Natural killer cell (primary cell): ENCODE measurements around the gene PLCH2. TPM values are rescaled to one million over a fixed set of nuclear protein-coding genes. Genes with fewer than 3 reads are reported as not detected.

Experiments used
- ATAC-seq, 3 donors: fragments of 150-1000 bp in 2 of 3; fragments of 200-7000 bp in 1 of 3; cut with Tn5 transposase; 1 replicate in 1 of 3; 2 replicates in 2 of 3; pipeline ENCODE4 v1.10.0; 2021; ENCODE audit warnings: mild to moderate bottlenecking in 2 of 3, moderate library complexity in 2 of 3
- DNase-seq, 2 donors: peaks; one replicate each; pipeline versions ENCODE4 v3.0.0 to v3.0.0-alpha.2; 2013 to 2021; ENCODE audit warnings: mixed read lengths in 1 of 2
- H3K27ac ChIP-seq: one replicate; pipeline ENCODE4 v1.5.1; 2013; ENCODE audit warnings: mild to moderate bottlenecking, low read length
- H3K27me3 ChIP-seq: one replicate; pipeline ENCODE4 v1.6.1; 2013; ENCODE audit warnings: low read length; ENCODE audit not compliant: control insufficient read depth, insufficient read depth
- H3K36me3 ChIP-seq: one replicate; pipeline ENCODE4 v1.6.1; 2013; ENCODE audit warnings: low read length; ENCODE audit not compliant: control insufficient read depth, insufficient read depth
- H3K4me1 ChIP-seq: one replicate; pipeline ENCODE4 v1.6.1; 2013; ENCODE audit warnings: low read length; ENCODE audit not compliant: control insufficient read depth, insufficient read depth
- H3K4me3 ChIP-seq: one replicate; pipeline ENCODE4 v1.5.1; 2013; ENCODE audit warnings: low read length
- H3K9me3 ChIP-seq: one replicate; pipeline ENCODE4 v1.6.1; 2013; ENCODE audit warnings: low read length; ENCODE audit not compliant: control insufficient read depth, insufficient read depth
- H3K27ac Mint-ChIP-seq, 2 donors: one replicate each; pipeline ENCODE4 v1.8.0; 2022; ENCODE audit warnings: mild to moderate bottlenecking in 2 of 2, mixed read lengths in 2 of 2, moderate library complexity in 1 of 2
- H3K27me3 Mint-ChIP-seq, 2 donors: one replicate each; pipeline ENCODE4 v1.8.0; 2022; ENCODE audit warnings: low read depth in 2 of 2, mixed read lengths in 2 of 2
- H3K36me3 Mint-ChIP-seq: one replicate; pipeline ENCODE4 v1.8.0; 2022; ENCODE audit warnings: mixed read lengths
- H3K4me1 Mint-ChIP-seq, 2 donors: one replicate each; pipeline ENCODE4 v1.8.0; 2022; ENCODE audit warnings: mixed read lengths in 2 of 2
- H3K4me3 Mint-ChIP-seq: one replicate; pipeline ENCODE4 v1.8.0; 2022; ENCODE audit warnings: mild to moderate bottlenecking, moderate library complexity, mixed read lengths
- H3K9me3 Mint-ChIP-seq, 2 donors: one replicate each; pipeline ENCODE4 v1.8.0; 2022; ENCODE audit warnings: mixed read lengths in 2 of 2
- CTCF ChIP-seq: fragments of 200-600 bp; IDR thresholded peaks from one replicate; pipeline ENCODE4 v1.8.0; 2022; ENCODE audit warnings: antibody characterized with exemption
- WGBS: methylation state at CpG from one replicate; pipeline ENCODE4 v1.1.7; 2013; ENCODE audit warnings: missing lambda C conversion rate; ENCODE audit not compliant: insufficient coverage; 5-methylcytosine and 5-hydroxymethylcytosine counted together
- intact Hi-C: fragments of 100-400 bp; cut with micrococcal nuclease; formaldehyde crosslinking; loops from one replicate; pipeline ENCODE4 v1.14.2; 2022
- total RNA-seq, 4 donors: library from RNA; stranded (reverse); fragments of 120-200 nt in 1 of 4; gene quantifications; one replicate each; pipeline versions ENCODE4 v1.2.3 to v1.2.4, GENCODE V29; 2013 to 2022

The PLCH2 gene
- total RNA-seq, 3 donors from 2014 or later (not counting 1 experiment from before 2014, with no cell fraction given): 77.1 to 116 (median 106) TPM

GRCh38 chr1:2496087-2496622 lies 20.1 kb downstream of the PLCH2 start:
- TF ChIP-seq CTCF: no peak
- peaks cover 34 to 53% of the 10 kb centered on the region in 2 donors for H3K4me1 Mint-ChIP-seq
- no peaks in the 10 kb centered on the region for H3K9me3 Mint-ChIP-seq
- no peaks in the 10 kb centered on the region for H3K36me3 ChIP-seq
- H3K4me3 Mint-ChIP-seq: peak overlapping the region; percentile 56
- H3K27me3 Mint-ChIP-seq: no peaks in the 10 kb centered on the region
- H3K27ac ChIP-seq: peak overlapping the region; percentile 51
- ATAC-seq: peak; percentile 54 to 76 (median 64)
- DNase-seq: peak; percentile 45 to 65
- no peaks in the 10 kb centered on the region for H3K36me3 Mint-ChIP-seq
- 50% methylated on average over 28 of the region's 28 CpGs for WGBS
- no peaks in the 10 kb centered on the region for H3K27me3 ChIP-seq
- intact Hi-C loops: no loop called here
- no peaks in the 10 kb centered on the region for H3K9me3 ChIP-seq
- H3K4me1 ChIP-seq: peaks cover 90% of the 10 kb centered on the region
- peak overlapping the region; percentile 84 to 90 for H3K27ac Mint-ChIP-seq
- H3K4me3 ChIP-seq: no peak overlapping the region

- H3K27ac Mint-ChIP-seq: peak overlapping the region; percentile 84 to 90
- Histone ChIP-seq H3K27ac (peak overlapping the region; percentile 51), H3K27me3 (no peaks in the 10 kb centered on the region), H3K36me3 (no peaks in the 10 kb centered on the region), H3K9me3 (no peaks in the 10 kb centered on the region), H3K4me3 (no peak overlapping the region), H3K4me1 (peaks cover 96% of the 10 kb centered on the region)
- intact Hi-C loops: no loop called here
- no peak overlapping the region for H3K4me3 Mint-ChIP-seq
- no peaks in the 10 kb centered on the region for H3K27me3 Mint-ChIP-seq
- no peaks in the 10 kb centered on the region for H3K36me3 Mint-ChIP-seq
- H3K9me3 Mint-ChIP-seq: no peaks in the 10 kb centered on the region
- ATAC-seq: no peak
- H3K4me1 Mint-ChIP-seq: peaks cover 34 to 55% of the 10 kb centered on the region in 2 donors
- no peak for TF ChIP-seq CTCF
- DNase-seq: no peak
- 93% methylated on average over 26 of the region's 26 CpGs for WGBS
Observed at GRCh38 chr1:2496746-2497145, 20.7 kb downstream of the PLCH2 start.

- Histone ChIP-seq H3K4me3 (no peak overlapping the region), H3K27ac (no peak overlapping the region), H3K27me3 (no peaks in the 10 kb centered on the region), H3K4me1 (peaks cover 87% of the 10 kb centered on the region), H3K9me3 (no peaks in the 10 kb centered on the region), H3K36me3 (no peaks in the 10 kb centered on the region)
- TF ChIP-seq CTCF: no peak
- DNase-seq (no peak), ATAC-seq (no peak)
- H3K9me3 Mint-ChIP-seq: no peaks in the 10 kb centered on the region
- H3K4me3 Mint-ChIP-seq: no peak overlapping the region
- no peaks in the 10 kb centered on the region for H3K27me3 Mint-ChIP-seq
- peaks cover 34 to 54% of the 10 kb centered on the region in 2 donors for H3K4me1 Mint-ChIP-seq
- H3K27ac Mint-ChIP-seq: peak overlapping the region in 1 of 2 donors; percentile 54
- intact Hi-C loops: no loop called here
- no peaks in the 10 kb centered on the region for H3K36me3 Mint-ChIP-seq
- WGBS: 63% methylated on average over 4 of the region's 4 CpGs
Observed at GRCh38 chr1:2497891-2498290, 21.8 kb downstream of the PLCH2 start.

GRCh38 chr1:2498648-2499047 lies 22.6 kb downstream of the PLCH2 start:
- no peaks in the 10 kb centered on the region for H3K27me3 Mint-ChIP-seq
- H3K9me3 ChIP-seq: no peaks in the 10 kb centered on the region
- intact Hi-C loops: no loop called here
- no peak for ATAC-seq
- H3K27me3 ChIP-seq: no peaks in the 10 kb centered on the region
- no peak for TF ChIP-seq CTCF
- 94% methylated on average over 19 of the region's 19 CpGs for WGBS
- no peaks in the 10 kb centered on the region for H3K36me3 Mint-ChIP-seq
- no peak overlapping the region for H3K4me3 ChIP-seq
- peaks cover 80% of the 10 kb centered on the region for H3K4me1 ChIP-seq
- peak overlapping the region in 1 of 2 donors; percentile 85 for H3K27ac Mint-ChIP-seq
- H3K4me1 Mint-ChIP-seq: peaks cover 27 to 46% of the 10 kb centered on the region in 2 donors
- H3K27ac ChIP-seq: no peak overlapping the region
- H3K9me3 Mint-ChIP-seq: no peaks in the 10 kb centered on the region
- no peak overlapping the region for H3K4me3 Mint-ChIP-seq
- H3K36me3 ChIP-seq: no peaks in the 10 kb centered on the region
- DNase-seq: no peak
